SK-N-SH treated with all-trans-retinoic acid at 6 μM for 48 hours (cell line): ENCODE results near the gene TTBK2.

ENCODE experiments used
- ATAC-seq: fragments of 200-7000 bp; cut with Tn5 transposase; 3 replicates; pipeline ENCODE4 v1.9.1; 2020; ENCODE audit warnings: mild to moderate bottlenecking, moderate library complexity
- ARNTL ChIP-seq: fragments of 450-650 bp; formaldehyde crosslinking; IDR thresholded peaks from 2 replicates; pipeline ENCODE4 v1.5.0; 2020; ENCODE audit warnings: low read depth, mild to moderate bottlenecking, moderate library complexity, borderline replicate concordance
- BACH2 ChIP-seq: fragments of 250-450 bp; sonication (Bioruptor Pico); IDR thresholded peaks from 2 replicates; pipeline ENCODE4 v1.9.0; 2021; ENCODE audit warnings: mild to moderate bottlenecking, borderline replicate concordance
- CSDC2 ChIP-seq: fragments of 250-450 bp; sonication (Bioruptor Pico); IDR thresholded peaks from 2 replicates; pipeline ENCODE4 v1.5.0; 2020; ENCODE audit warnings: mild to moderate bottlenecking, moderate library complexity
- GLIS3 ChIP-seq: fragments of 250-450 bp; sonication (Bioruptor Pico); IDR thresholded peaks from 2 replicates; pipeline ENCODE4 v1.5.0; 2020; ENCODE audit warnings: mild to moderate bottlenecking, moderate library complexity
- PPARA ChIP-seq: fragments of 250-450 bp; sonication (Bioruptor Pico); IDR thresholded peaks from 2 replicates; pipeline ENCODE4 v1.5.0; 2020; ENCODE audit warnings: mild to moderate bottlenecking, borderline replicate concordance
- RARB ChIP-seq: fragments of 250-450 bp; sonication (Bioruptor Pico); IDR thresholded peaks from 2 replicates; pipeline ENCODE4 v1.8.0; 2021; ENCODE audit warnings: mild to moderate bottlenecking, moderate library complexity
- SNAI2 ChIP-seq: fragments of 250-450 bp; sonication (Bioruptor Pico); IDR thresholded peaks from 2 replicates; pipeline ENCODE4 v1.5.0; 2020; ENCODE audit warnings: mild to moderate bottlenecking, moderate library complexity
- TCF4 ChIP-seq: fragments of 250-450 bp; sonication (Bioruptor Pico); IDR thresholded peaks from 2 replicates; pipeline ENCODE4 v1.8.0; 2021; ENCODE audit warnings: mild to moderate bottlenecking, moderate library complexity, borderline replicate concordance
- TOX ChIP-seq: fragments of 250-450 bp; sonication (Bioruptor Pico); IDR thresholded peaks from 2 replicates; pipeline ENCODE4 v1.8.0; 2021; ENCODE audit warnings: mild to moderate bottlenecking, moderate library complexity, borderline replicate concordance
- ZC3H10 ChIP-seq: fragments of 250-450 bp; sonication (Bioruptor Pico); IDR thresholded peaks from 2 replicates; pipeline ENCODE4 v1.5.1; 2021; ENCODE audit warnings: mild to moderate bottlenecking, moderate library complexity
- ZFP3 ChIP-seq: fragments of 250-450 bp; sonication (Bioruptor Pico); IDR thresholded peaks from 2 replicates; pipeline ENCODE4 v1.5.0; 2020; ENCODE audit warnings: mild to moderate bottlenecking, moderate library complexity
- ZFP30 ChIP-seq: fragments of 450-650 bp; formaldehyde crosslinking; IDR thresholded peaks from 2 replicates; pipeline ENCODE4 v1.5.0; 2022; ENCODE audit warnings: mild to moderate bottlenecking, moderate library complexity
- ZNF565 ChIP-seq: fragments of 450-650 bp; formaldehyde crosslinking; conservative IDR thresholded peaks from 2 replicates; pipeline ENCODE4 v1.5.0; 2020; ENCODE audit warnings: low read depth, mild to moderate bottlenecking, moderate library complexity
- ZNF70 ChIP-seq: fragments of 450-650 bp; formaldehyde crosslinking; IDR thresholded peaks from 2 replicates; pipeline ENCODE4 v1.5.0; 2020; ENCODE audit warnings: mild to moderate bottlenecking, moderate library complexity
- ZNF8 ChIP-seq: fragments of 450-650 bp; formaldehyde crosslinking; IDR thresholded peaks from 2 replicates; pipeline ENCODE4 v1.5.0; 2020; ENCODE audit warnings: mild to moderate bottlenecking, moderate library complexity
- TF ChIP-seq, protein P1 (sequence below): fragments of 250-450 bp; sonication (Bioruptor Pico); IDR thresholded peaks from 2 replicates; pipeline ENCODE4 v1.8.0; 2021; ENCODE audit warnings: low read depth, mild to moderate bottlenecking, moderate library complexity, borderline replicate concordance
- TF ChIP-seq, protein P2 (sequence below): fragments of 250-450 bp; sonication (Bioruptor Pico); IDR thresholded peaks from 2 replicates; pipeline ENCODE4 v1.5.1; 2020; ENCODE audit warnings: low read depth, mild to moderate bottlenecking, moderate library complexity
- TF ChIP-seq, protein P3 (sequence below): fragments of 250-450 bp; sonication (Bioruptor Pico); IDR thresholded peaks from 2 replicates; pipeline ENCODE4 v1.5.0; 2020; ENCODE audit warnings: mild to moderate bottlenecking, moderate library complexity
- TF ChIP-seq, protein P4 (sequence below): fragments of 250-450 bp; sonication (Bioruptor Pico); IDR thresholded peaks from 2 replicates; pipeline ENCODE4 v1.8.0; 2020; ENCODE audit warnings: mild to moderate bottlenecking, moderate library complexity, borderline replicate concordance

TTBK2 gene

DNA sequence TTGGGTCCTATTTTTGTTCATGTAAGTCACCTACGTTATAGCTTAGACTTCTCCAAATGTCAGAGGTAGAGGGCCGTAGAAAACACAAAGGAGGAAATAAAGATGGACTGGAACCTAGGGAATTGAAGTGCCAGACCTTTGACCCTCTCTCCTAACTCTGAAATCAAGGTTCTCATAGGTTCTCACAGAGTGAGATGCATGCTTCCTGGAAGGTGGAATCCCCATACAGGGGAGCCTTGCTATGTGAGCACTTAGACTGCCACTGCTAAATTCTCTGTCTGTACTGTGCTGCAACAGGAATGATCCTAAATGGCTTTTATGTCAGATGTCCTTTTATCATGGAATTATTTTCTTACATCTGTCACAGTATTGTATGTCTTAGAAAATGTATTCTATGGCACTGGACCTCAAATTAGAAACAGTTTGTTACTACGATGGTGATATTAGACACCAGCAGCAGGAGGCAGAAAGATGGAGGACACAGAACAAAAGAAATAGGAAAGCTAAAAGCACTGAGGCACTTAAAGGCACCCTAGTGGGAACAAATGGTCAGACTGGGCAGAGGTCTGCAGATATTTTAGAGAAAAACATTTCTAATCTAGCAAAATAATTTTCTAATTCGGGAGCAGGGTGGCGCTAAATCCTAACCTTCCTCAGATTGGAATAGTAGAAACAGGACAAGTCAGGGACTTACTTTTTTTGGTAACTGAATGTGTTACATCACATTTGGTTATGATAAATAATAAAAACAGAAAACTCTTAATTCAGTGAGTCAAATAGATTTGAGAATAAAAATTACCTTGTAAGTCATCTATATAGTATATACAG lies 123.4 kb downstream of the TTBK2 start:
- TF ChIP-seq TOX (CRISPR knock-in tag) (no peak), ZNF565 (no peak), GLIS3 (CRISPR knock-in tag) (no peak), ZNF8 (CRISPR knock-in tag) (no peak), ZFP30 (peak; percentile 71)

DNA sequence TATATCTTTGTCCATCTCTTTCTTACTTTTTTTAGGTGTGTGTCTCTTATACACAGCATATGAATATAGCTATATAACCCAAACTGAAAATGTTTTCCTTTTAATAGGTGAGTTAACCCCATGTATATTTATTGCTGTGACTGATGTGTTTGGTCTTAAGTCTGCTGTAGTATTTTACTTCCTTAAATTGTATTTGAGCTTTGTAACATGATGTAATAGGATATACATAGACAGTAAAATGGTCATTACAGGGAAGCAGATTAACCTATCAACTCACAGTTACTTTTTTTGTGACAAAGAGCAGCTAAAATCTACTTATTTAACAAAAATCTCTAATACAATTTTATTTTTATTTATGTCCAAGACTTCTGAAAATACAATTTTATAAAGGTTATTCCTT lies 131.9 kb downstream of the TTBK2 start:
- ATAC-seq: no peak
- TF ChIP-seq ZNF70 (CRISPR knock-in tag) (no peak), CSDC2 (CRISPR knock-in tag) (no peak), ZFP30 (no peak), BACH2 (CRISPR knock-in tag) (no peak), ZNF8 (CRISPR knock-in tag) (no peak), PPARA (no peak), ZC3H10 (CRISPR knock-in tag) (no peak), SNAI2 (CRISPR knock-in tag) (no peak), TOX (CRISPR knock-in tag) (no peak)
- TF ChIP-seq, protein P1, sequence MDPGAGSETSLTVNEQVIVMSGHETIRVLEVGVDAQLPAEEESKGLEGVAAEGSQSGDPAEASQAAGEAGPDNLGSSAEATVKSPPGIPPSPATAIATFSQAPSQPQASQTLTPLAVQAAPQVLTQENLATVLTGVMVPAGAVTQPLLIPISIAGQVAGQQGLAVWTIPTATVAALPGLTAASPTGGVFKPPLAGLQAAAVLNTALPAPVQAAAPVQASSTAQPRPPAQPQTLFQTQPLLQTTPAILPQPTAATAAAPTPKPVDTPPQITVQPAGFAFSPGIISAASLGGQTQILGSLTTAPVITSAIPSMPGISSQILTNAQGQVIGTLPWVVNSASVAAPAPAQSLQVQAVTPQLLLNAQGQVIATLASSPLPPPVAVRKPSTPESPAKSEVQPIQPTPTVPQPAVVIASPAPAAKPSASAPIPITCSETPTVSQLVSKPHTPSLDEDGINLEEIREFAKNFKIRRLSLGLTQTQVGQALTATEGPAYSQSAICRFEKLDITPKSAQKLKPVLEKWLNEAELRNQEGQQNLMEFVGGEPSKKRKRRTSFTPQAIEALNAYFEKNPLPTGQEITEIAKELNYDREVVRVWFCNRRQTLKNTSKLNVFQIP (CRISPR knock-in tag): no peak
- TF ChIP-seq, protein P2, sequence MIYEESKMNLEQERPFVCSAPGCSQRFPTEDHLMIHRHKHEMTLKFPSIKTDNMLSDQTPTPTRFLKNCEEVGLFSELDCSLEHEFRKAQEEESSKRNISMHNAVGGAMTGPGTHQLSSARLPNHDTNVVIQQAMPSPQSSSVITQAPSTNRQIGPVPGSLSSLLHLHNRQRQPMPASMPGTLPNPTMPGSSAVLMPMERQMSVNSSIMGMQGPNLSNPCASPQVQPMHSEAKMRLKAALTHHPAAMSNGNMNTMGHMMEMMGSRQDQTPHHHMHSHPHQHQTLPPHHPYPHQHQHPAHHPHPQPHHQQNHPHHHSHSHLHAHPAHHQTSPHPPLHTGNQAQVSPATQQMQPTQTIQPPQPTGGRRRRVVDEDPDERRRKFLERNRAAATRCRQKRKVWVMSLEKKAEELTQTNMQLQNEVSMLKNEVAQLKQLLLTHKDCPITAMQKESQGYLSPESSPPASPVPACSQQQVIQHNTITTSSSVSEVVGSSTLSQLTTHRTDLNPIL (CRISPR knock-in tag): no peak
- TF ChIP-seq, protein P3, sequence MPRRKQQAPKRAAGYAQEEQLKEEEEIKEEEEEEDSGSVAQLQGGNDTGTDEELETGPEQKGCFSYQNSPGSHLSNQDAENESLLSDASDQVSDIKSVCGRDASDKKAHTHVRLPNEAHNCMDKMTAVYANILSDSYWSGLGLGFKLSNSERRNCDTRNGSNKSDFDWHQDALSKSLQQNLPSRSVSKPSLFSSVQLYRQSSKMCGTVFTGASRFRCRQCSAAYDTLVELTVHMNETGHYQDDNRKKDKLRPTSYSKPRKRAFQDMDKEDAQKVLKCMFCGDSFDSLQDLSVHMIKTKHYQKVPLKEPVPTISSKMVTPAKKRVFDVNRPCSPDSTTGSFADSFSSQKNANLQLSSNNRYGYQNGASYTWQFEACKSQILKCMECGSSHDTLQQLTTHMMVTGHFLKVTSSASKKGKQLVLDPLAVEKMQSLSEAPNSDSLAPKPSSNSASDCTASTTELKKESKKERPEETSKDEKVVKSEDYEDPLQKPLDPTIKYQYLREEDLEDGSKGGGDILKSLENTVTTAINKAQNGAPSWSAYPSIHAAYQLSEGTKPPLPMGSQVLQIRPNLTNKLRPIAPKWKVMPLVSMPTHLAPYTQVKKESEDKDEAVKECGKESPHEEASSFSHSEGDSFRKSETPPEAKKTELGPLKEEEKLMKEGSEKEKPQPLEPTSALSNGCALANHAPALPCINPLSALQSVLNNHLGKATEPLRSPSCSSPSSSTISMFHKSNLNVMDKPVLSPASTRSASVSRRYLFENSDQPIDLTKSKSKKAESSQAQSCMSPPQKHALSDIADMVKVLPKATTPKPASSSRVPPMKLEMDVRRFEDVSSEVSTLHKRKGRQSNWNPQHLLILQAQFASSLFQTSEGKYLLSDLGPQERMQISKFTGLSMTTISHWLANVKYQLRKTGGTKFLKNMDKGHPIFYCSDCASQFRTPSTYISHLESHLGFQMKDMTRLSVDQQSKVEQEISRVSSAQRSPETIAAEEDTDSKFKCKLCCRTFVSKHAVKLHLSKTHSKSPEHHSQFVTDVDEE (CRISPR knock-in tag): no peak

More for the DNA sequence above, 123.4 kb downstream of the TTBK2 start:
- peak; percentile 58 for ATAC-seq

DNA sequence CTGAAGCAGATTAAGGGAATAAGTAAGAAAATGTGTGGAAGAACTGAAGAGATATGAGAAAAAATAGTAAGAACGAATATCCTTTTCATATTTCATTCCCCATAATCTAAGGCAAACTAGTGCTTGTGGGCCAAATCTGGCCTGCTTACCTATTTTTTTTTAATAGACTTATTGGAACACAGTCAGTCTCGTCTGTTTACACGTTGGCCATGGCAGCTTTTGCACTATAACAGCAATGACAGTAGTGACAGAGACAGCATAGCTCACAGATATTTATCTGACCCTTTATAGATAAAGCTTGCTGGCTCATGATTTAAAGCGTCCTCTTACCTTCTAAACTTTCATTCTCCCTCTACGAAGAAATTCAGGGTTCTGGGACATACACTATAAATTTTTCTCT lies 133.6 kb downstream of the TTBK2 start:
- TF ChIP-seq PPARA: no peak
- no peak for TF ChIP-seq ZNF565
- TF ChIP-seq, protein P4, sequence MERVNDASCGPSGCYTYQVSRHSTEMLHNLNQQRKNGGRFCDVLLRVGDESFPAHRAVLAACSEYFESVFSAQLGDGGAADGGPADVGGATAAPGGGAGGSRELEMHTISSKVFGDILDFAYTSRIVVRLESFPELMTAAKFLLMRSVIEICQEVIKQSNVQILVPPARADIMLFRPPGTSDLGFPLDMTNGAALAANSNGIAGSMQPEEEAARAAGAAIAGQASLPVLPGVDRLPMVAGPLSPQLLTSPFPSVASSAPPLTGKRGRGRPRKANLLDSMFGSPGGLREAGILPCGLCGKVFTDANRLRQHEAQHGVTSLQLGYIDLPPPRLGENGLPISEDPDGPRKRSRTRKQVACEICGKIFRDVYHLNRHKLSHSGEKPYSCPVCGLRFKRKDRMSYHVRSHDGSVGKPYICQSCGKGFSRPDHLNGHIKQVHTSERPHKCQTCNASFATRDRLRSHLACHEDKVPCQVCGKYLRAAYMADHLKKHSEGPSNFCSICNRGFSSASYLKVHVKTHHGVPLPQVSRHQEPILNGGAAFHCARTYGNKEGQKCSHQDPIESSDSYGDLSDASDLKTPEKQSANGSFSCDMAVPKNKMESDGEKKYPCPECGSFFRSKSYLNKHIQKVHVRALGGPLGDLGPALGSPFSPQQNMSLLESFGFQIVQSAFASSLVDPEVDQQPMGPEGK (CRISPR knock-in tag): no peak
- TF ChIP-seq ZFP3 (CRISPR knock-in tag): no peak
- TF ChIP-seq RARB (CRISPR knock-in tag): no peak
- no peak for TF ChIP-seq ZC3H10 (CRISPR knock-in tag)
- TF ChIP-seq TCF4 (CRISPR knock-in tag): no peak
- no peak for ATAC-seq

DNA sequence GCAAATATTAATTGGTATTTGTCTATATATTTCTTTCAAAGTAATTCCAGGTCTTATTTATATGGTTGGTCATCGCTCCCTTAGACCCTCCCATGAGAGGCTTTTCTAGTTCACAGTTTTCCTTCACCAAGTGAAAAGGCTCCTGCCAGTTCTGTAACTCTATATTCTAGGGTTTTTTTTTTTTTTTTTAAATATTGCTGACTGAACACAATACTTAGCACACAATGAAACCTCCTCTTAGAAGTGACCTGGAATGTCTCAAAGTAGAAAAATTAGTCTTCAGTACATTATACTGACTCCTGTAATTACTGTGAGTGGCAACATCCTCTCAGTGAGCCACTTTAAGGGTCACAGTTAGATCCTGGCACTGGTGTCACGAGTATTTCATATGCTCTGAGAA lies 135.0 kb downstream of the TTBK2 start:
- no peak for TF ChIP-seq ZNF565
- TF ChIP-seq, protein P2 (CRISPR knock-in tag): no peak
- no peak for TF ChIP-seq ARNTL (CRISPR knock-in tag)
- TF ChIP-seq ZNF8 (CRISPR knock-in tag): no peak
- TF ChIP-seq, protein P4 (CRISPR knock-in tag): no peak
- no peak for TF ChIP-seq CSDC2 (CRISPR knock-in tag)
- no peak for TF ChIP-seq RARB (CRISPR knock-in tag)
- TF ChIP-seq ZFP3 (CRISPR knock-in tag): no peak
- no peak for ATAC-seq
